Endothelial cell of umbilical vein (primary cell): ENCODE results near the gene MERTK. TPM values are rescaled to one million over a fixed set of nuclear protein-coding genes. Genes with fewer than 3 reads are reported as not detected.

Experiments used
- BruUV-seq: library from RNA; stranded (reverse); fragments of 400-500 nt; replicated peaks from 2 replicates; lab custom pipeline; 2021; lab: Mats Ljungman, UMichigan
- CTCF ChIA-PET: fragments of 300-600, 350-600 bp; sonication (Branson Sonifier 250); formaldehyde crosslinking; loops from one replicate; lab custom pipeline; 2021; ENCODE audit warnings: antibody characterized with exemption, inconsistent platforms; lab: Charles Lee
- POLR2A ChIA-PET: fragments of 300-600, 350-600 bp; sonication (Branson Sonifier 250); formaldehyde crosslinking; loops from one replicate; lab custom pipeline; 2021; ENCODE audit warnings: antibody characterized with exemption, inconsistent platforms; lab: Charles Lee
- DNase-seq: peaks from one replicate; pipeline ENCODE4 v3.0.0-alpha.2; 2011; ENCODE audit warnings: low read depth, low spot score
- FAIRE-seq: peaks from 2 replicates; lab custom pipeline; 2011; peaks lifted over from hg19 to GRCh38; lab: Jason Lieb, UNC
- H2AFZ ChIP-seq: 2 replicates; pipeline ENCODE4 v1.6.0; 2012; ENCODE audit warnings: low read depth, low read length, control low read depth, inconsistent platforms
- H3K27ac ChIP-seq: 2 replicates; pipeline ENCODE4 v1.5.1; 2011; ENCODE audit warnings: low read depth, mild to moderate bottlenecking, control low read depth, low read length, moderate library complexity; ENCODE audit not compliant: insufficient read depth
- H3K27me3 ChIP-seq, 2 experiments: 2 replicates each; pipeline versions ENCODE4 v1.6.0 to v1.6.1; 2011; ENCODE audit warnings: low read length in 2 of 2, mixed read lengths in 1 of 2; ENCODE audit not compliant: control insufficient read depth in 2 of 2, insufficient read depth in 2 of 2
- H3K36me3 ChIP-seq, 2 experiments: 2 replicates in 1 of 2; 3 replicates in 1 of 2; pipeline ENCODE4 v1.5.1; 2011; ENCODE audit warnings: low read length in 2 of 2, mild to moderate bottlenecking in 1 of 2, moderate library complexity in 1 of 2; ENCODE audit not compliant: control insufficient read depth in 2 of 2, insufficient read depth in 2 of 2; ENCODE audit errors: extremely low read depth in 1 of 2
- H3K4me1 ChIP-seq: 3 replicates; pipeline ENCODE4 v1.5.1; 2011; ENCODE audit warnings: mild to moderate bottlenecking, low read length; ENCODE audit not compliant: control insufficient read depth, insufficient read depth; ENCODE audit errors: extremely low read depth
- H3K4me2 ChIP-seq: 2 replicates; pipeline ENCODE4 v1.6.1; 2011; ENCODE audit warnings: low read length, control low read depth, mixed read lengths; ENCODE audit not compliant: insufficient read depth
- H3K4me3 ChIP-seq, 3 experiments: fragments of 200-600 bp in 1 of 3; sonication (generic), shearing (Covaris generic) in 1 of 3; replicated peaks in 1 of 3; 2 replicates each; pipeline ENCODE4 v1.5.1; 2011 to 2016; ENCODE audit warnings: control low read depth in 3 of 3, low read length in 3 of 3, mild to moderate bottlenecking in 2 of 3, inconsistent platforms in 1 of 3, low read depth in 1 of 3, moderate library complexity in 1 of 3; ENCODE audit not compliant: insufficient read depth in 1 of 3
- H3K79me2 ChIP-seq: 2 replicates; pipeline ENCODE4 v1.6.0; 2012; ENCODE audit warnings: low read length, inconsistent platforms; ENCODE audit not compliant: control insufficient read depth, insufficient read depth
- H3K9ac ChIP-seq: replicated peaks from 2 replicates; pipeline ENCODE3; 2011; ENCODE audit warnings: low read length, control low read depth; ENCODE audit not compliant: insufficient read depth; ENCODE audit errors: extremely low read depth
- H3K9me1 ChIP-seq: replicated peaks from 3 replicates; pipeline ENCODE4 v1.6.0; 2011; ENCODE audit warnings: mild to moderate bottlenecking, low read length; ENCODE audit not compliant: control insufficient read depth, insufficient read depth; ENCODE audit errors: extremely low read depth
- H3K9me3 ChIP-seq: replicated peaks from 2 replicates; pipeline ENCODE4 v1.5.1; 2012; ENCODE audit warnings: low read length, inconsistent platforms; ENCODE audit not compliant: control insufficient read depth, insufficient read depth
- H4K20me1 ChIP-seq: replicated peaks from 2 replicates; pipeline ENCODE3; 2011; ENCODE audit warnings: mild to moderate bottlenecking, low read length; ENCODE audit not compliant: control insufficient read depth, insufficient read depth; ENCODE audit errors: extremely low read depth
- CTCF ChIP-seq, 2 donors: IDR thresholded peaks; 1 replicate in 1 of 2; 2 replicates in 1 of 2; pipeline ENCODE4 v1.5.1; 2011; ENCODE audit warnings: low read length in 2 of 2, mild to moderate bottlenecking in 2 of 2, moderate library complexity in 2 of 2, control low read depth in 1 of 2, inconsistent platforms in 1 of 2, low read depth in 1 of 2; ENCODE audit not compliant: insufficient read depth in 1 of 2; ENCODE audit errors: extremely low read depth in 1 of 2
- EZH2 ChIP-seq: IDR thresholded peaks from 2 replicates; pipeline ENCODE4 v1.6.1; 2012; ENCODE audit warnings: borderline replicate concordance, low read depth, mild to moderate bottlenecking, moderate library complexity, low read length, inconsistent platforms; ENCODE audit not compliant: severe bottlenecking
- FOS ChIP-seq: IDR thresholded peaks from 2 replicates; pipeline ENCODE4 v1.6.1; 2011; ENCODE audit warnings: mild to moderate bottlenecking, low read length, moderate library complexity, borderline replicate concordance; ENCODE audit not compliant: insufficient read depth
- GATA2 ChIP-seq: IDR thresholded peaks from 2 replicates; pipeline ENCODE4 v1.7.0; 2011; ENCODE audit warnings: low read depth, mild to moderate bottlenecking, moderate library complexity, mixed read lengths, low read length; ENCODE audit not compliant: insufficient read length, insufficient read depth
- JUN ChIP-seq: IDR thresholded peaks from 2 replicates; pipeline ENCODE4 v1.6.1; 2011; ENCODE audit warnings: borderline replicate concordance, low read depth; ENCODE audit not compliant: insufficient read length, insufficient read depth
- MAX ChIP-seq: IDR thresholded peaks from 2 replicates; pipeline ENCODE4 v1.6.1; 2011; ENCODE audit not compliant: insufficient read depth, insufficient read length
- MYC ChIP-seq: IDR thresholded peaks from one replicate; pipeline ENCODE4 v1.6.1; 2011; ENCODE audit warnings: mild to moderate bottlenecking, low read depth, low read length
- POLR2A ChIP-seq: IDR thresholded peaks from 2 replicates; pipeline ENCODE4 v1.6.1; 2012; ENCODE audit warnings: low read depth, mild to moderate bottlenecking, control low read depth, low read length
- POLR2AphosphoS5 ChIP-seq: IDR thresholded peaks from 2 replicates; pipeline ENCODE4 v1.6.1; 2012; ENCODE audit warnings: low read depth, mild to moderate bottlenecking, control low read depth, low read length, moderate library complexity; ENCODE audit not compliant: insufficient read depth
- dilution Hi-C: fragments of 300-500 bp; cut with MboI; formaldehyde crosslinking; loops from one replicate; pipeline ENCODE4 v1.15.0; 2019; ENCODE audit warnings: low sequenced_read_pairs; ENCODE audit not compliant: extremely low pct_ligation_motif_present
- intact Hi-C: fragments of 100-400 bp; cut with micrococcal nuclease; formaldehyde crosslinking; loops from one replicate; pipeline ENCODE4 v1.10.0; 2022
- polyA plus RNA-seq, 4 experiments: library from polyadenylated mRNA; depleted of rRNA in 3 of 4; stranded (reverse) in 3 of 4; unstranded in 1 of 4; fragments of >200 nt; gene quantifications; 2 replicates each; pipeline versions ENCODE4 v1.2.1 to v1.2.3, GENCODE V29; 2011 to 2012; ENCODE audit warnings: missing spikeins in 1 of 4
- total RNA-seq: library from RNA; stranded (reverse); gene quantifications from 2 replicates; pipeline ENCODE4 v1.2.3, GENCODE V29; 2021

MERTK gene
- total and polyA plus RNA-seq, 2 donors (not counting 3 experiments of a cell fraction or from before 2014, with no cell fraction given): 37.3 to 39.6 TPM

- dilution Hi-C loops: no loop called here
- Histone ChIP-seq H3K4me1 (peaks cover 31% of the 10 kb centered on the region), H3K79me2 (peaks cover 31% of the 10 kb centered on the region), H2AFZ (no peak overlapping the region), H3K9me1 (no peaks in the 10 kb centered on the region), H3K4me2 (no peak overlapping the region), H3K9me3 (no peaks in the 10 kb centered on the region), H3K36me3 (peaks cover 0 to 5% of the 10 kb centered on the region in 2 experiments), H3K9ac (no peak overlapping the region), H3K4me3 (no peak overlapping the region), H4K20me1 (no peaks in the 10 kb centered on the region), H3K27me3 (no peaks in the 10 kb centered on the region), H3K27ac (no peak overlapping the region)
- TF ChIP-seq JUN (no peak), MAX (no peak), POLR2A (no peak), MYC (no peak), EZH2 (no peak), FOS (no peak), POLR2AphosphoS5 (no peak), GATA2 (no peak), CTCF (IDR thresholded peaks at IDR 0.05; ENCODE audit: extremely low read depth in 1 of 2, insufficient read depth in 1 of 2, low read depth in 1 of 2, low read length in 2 of 2) (no peak)
- CTCF ChIA-PET: interaction anchor here (2.8 kb wide), 1 partner anchor 17 kb away, joined by 17 read pairs; no protein-coding TSS in a partner anchor
- no TSS peak for BruUV-seq
- no peak for DNase-seq
- FAIRE-seq: no peak
- intact Hi-C loops: no loop called here
- POLR2A ChIA-PET: no interaction called here
Measured at GRCh38 chr2:111917106-111917505, 18.7 kb downstream of the MERTK start.
